H9 (cell line): ENCODE data around the gene SEMA3E. TPM values are rescaled to one million over a fixed set of nuclear protein-coding genes. Genes with fewer than 3 reads are reported as not detected.

ENCODE experiments used
- DNase-seq: peaks from one replicate; pipeline ENCODE4 v3.0.0-alpha.2; 2017
- H2AFZ ChIP-seq: one replicate; pipeline ENCODE4 v1.6.1; 2013; ENCODE audit warnings: mild to moderate bottlenecking, low read length, control low read depth, moderate library complexity
- H2AK5ac ChIP-seq: 2 replicates; pipeline ENCODE4 v1.6.1; 2013; ENCODE audit warnings: low read length, control low read depth, mixed read lengths; ENCODE audit not compliant: insufficient read length
- H2BK120ac ChIP-seq: one replicate; pipeline ENCODE4 v1.6.1; 2013; ENCODE audit warnings: low read depth, mild to moderate bottlenecking, low read length, control low read depth, inconsistent platforms; ENCODE audit not compliant: poor library complexity, severe bottlenecking
- H2BK12ac ChIP-seq: 2 replicates; pipeline ENCODE4 v1.6.1; 2013; ENCODE audit warnings: low read length, control low read depth, mixed read lengths, low read depth; ENCODE audit not compliant: insufficient read length
- H2BK15ac ChIP-seq: 2 replicates; pipeline ENCODE4 v1.6.1; 2013; ENCODE audit warnings: low read depth, low read length, control low read depth
- H2BK20ac ChIP-seq: one replicate; pipeline ENCODE4 v1.6.1; 2013; ENCODE audit warnings: low read depth, mild to moderate bottlenecking, low read length, control low read depth, inconsistent platforms; ENCODE audit not compliant: poor library complexity, severe bottlenecking
- H2BK5ac ChIP-seq: 2 replicates; pipeline ENCODE4 v1.6.1; 2013; ENCODE audit warnings: low read length, control low read depth, mixed read lengths; ENCODE audit not compliant: insufficient read length
- H3K14ac ChIP-seq: 2 replicates; pipeline ENCODE4 v1.6.1; 2013; ENCODE audit warnings: low read length, control low read depth; ENCODE audit not compliant: insufficient read depth
- H3K18ac ChIP-seq: 2 replicates; pipeline ENCODE4 v1.6.1; 2013; ENCODE audit warnings: low read depth, mild to moderate bottlenecking, mixed read lengths, low read length, control low read depth; ENCODE audit not compliant: insufficient read length
- H3K23ac ChIP-seq: 2 replicates; pipeline ENCODE4 v1.6.1; 2013; ENCODE audit warnings: low read length, control low read depth, mixed read lengths, low read depth; ENCODE audit not compliant: insufficient read length
- H3K23me2 ChIP-seq: 2 replicates; pipeline ENCODE4 v1.6.1; 2013; ENCODE audit warnings: low read depth, mild to moderate bottlenecking, mixed read lengths, low read length, control low read depth; ENCODE audit not compliant: insufficient read length, poor library complexity, severe bottlenecking
- H3K27ac ChIP-seq: 2 replicates; pipeline ENCODE4 v1.5.1; 2013; ENCODE audit warnings: low read length, control low read depth, mixed read lengths, low read depth; ENCODE audit not compliant: insufficient read length
- H3K27me3 ChIP-seq: 2 replicates; pipeline ENCODE4 v1.6.1; 2013; ENCODE audit warnings: low read length, control low read depth, inconsistent platforms; ENCODE audit not compliant: insufficient read depth
- H3K4ac ChIP-seq: 2 replicates; pipeline ENCODE4 v1.6.1; 2013; ENCODE audit warnings: low read depth, mild to moderate bottlenecking, control low read depth, inconsistent platforms, low read length, moderate library complexity
- H3K4me1 ChIP-seq: 2 replicates; pipeline ENCODE4 v1.6.1; 2013; ENCODE audit warnings: low read length, control low read depth, inconsistent platforms; ENCODE audit not compliant: insufficient read depth
- H3K4me2 ChIP-seq: 2 replicates; pipeline ENCODE4 v1.6.1; 2013; ENCODE audit warnings: low read length, control low read depth, mixed read lengths; ENCODE audit not compliant: insufficient read length, insufficient read depth
- H3K56ac ChIP-seq: 2 replicates; pipeline ENCODE4 v1.6.1; 2013; ENCODE audit warnings: low read depth, mild to moderate bottlenecking, mixed read lengths, low read length, control low read depth; ENCODE audit not compliant: insufficient read length
- H3K79me1 ChIP-seq: 2 replicates; pipeline ENCODE4 v1.6.1; 2013; ENCODE audit warnings: low read depth, mild to moderate bottlenecking, moderate library complexity, low read length, control low read depth, inconsistent platforms; ENCODE audit not compliant: insufficient read depth, poor library complexity, severe bottlenecking
- H3K79me2 ChIP-seq: 2 replicates; pipeline ENCODE4 v1.6.1; 2013; ENCODE audit warnings: low read length, control low read depth, inconsistent platforms; ENCODE audit not compliant: insufficient read depth
- H3K9ac ChIP-seq: 2 replicates; pipeline ENCODE4 v1.6.1; 2013; ENCODE audit warnings: low read length, control low read depth, mixed read lengths; ENCODE audit not compliant: insufficient read length; ENCODE audit errors: extremely low read depth
- H3K9me3 ChIP-seq: one replicate; pipeline ENCODE4 v1.6.1; 2013; ENCODE audit warnings: low read depth, low read length, inconsistent platforms; ENCODE audit not compliant: control insufficient read depth
- H3T11ph ChIP-seq: one replicate; pipeline ENCODE4 v1.6.1; 2013; ENCODE audit warnings: mild to moderate bottlenecking, low read length, control low read depth, inconsistent platforms
- H4K20me1 ChIP-seq: one replicate; pipeline ENCODE4 v1.6.1; 2013; ENCODE audit not compliant: control insufficient read depth, insufficient read length, insufficient read depth
- H4K5ac ChIP-seq: 2 replicates; pipeline ENCODE4 v1.6.1; 2013; ENCODE audit warnings: low read depth, mild to moderate bottlenecking, mixed read lengths, low read length, control low read depth; ENCODE audit not compliant: insufficient read length
- H4K8ac ChIP-seq: replicated peaks from 2 replicates; pipeline ENCODE4 v1.6.1; 2013; ENCODE audit warnings: low read length, control low read depth, mixed read lengths, low read depth; ENCODE audit not compliant: insufficient read length
- H4K91ac ChIP-seq: 2 replicates; pipeline ENCODE4 v1.6.1; 2013; ENCODE audit warnings: low read depth, mild to moderate bottlenecking, moderate library complexity, mixed read lengths, low read length, control low read depth; ENCODE audit not compliant: insufficient read length
- H3K27ac Mint-ChIP-seq, 3 experiments: 2 replicates in 2 of 3; 3 replicates in 1 of 3; pipeline ENCODE4 v1.8.0; 2020 to 2021; ENCODE audit warnings: mixed read lengths in 3 of 3, mild to moderate bottlenecking in 1 of 3, moderate library complexity in 1 of 3
- H3K27me3 Mint-ChIP-seq: 2 replicates; pipeline ENCODE4 v1.8.0; 2021; ENCODE audit warnings: low read depth, mild to moderate bottlenecking, moderate library complexity, mixed read lengths
- H3K36me3 Mint-ChIP-seq, 3 experiments: 2 replicates in 2 of 3; 3 replicates in 1 of 3; pipeline ENCODE4 v1.8.0; 2020 to 2021; ENCODE audit warnings: low read depth in 3 of 3, mixed read lengths in 3 of 3; ENCODE audit not compliant: insufficient read depth in 1 of 3
- H3K4me1 Mint-ChIP-seq, 2 experiments: 2 replicates each; pipeline ENCODE4 v1.8.0; 2020; ENCODE audit warnings: mixed read lengths in 2 of 2
- H3K4me3 Mint-ChIP-seq, 2 experiments: 2 replicates in 1 of 2; 3 replicates in 1 of 2; pipeline ENCODE4 v1.8.0; 2020 to 2021; ENCODE audit warnings: mild to moderate bottlenecking in 2 of 2, mixed read lengths in 2 of 2, moderate library complexity in 1 of 2
- H3K9me3 Mint-ChIP-seq, 2 experiments: 2 replicates in 1 of 2; 3 replicates in 1 of 2; pipeline ENCODE4 v1.8.0; 2020; ENCODE audit warnings: mild to moderate bottlenecking in 2 of 2, mixed read lengths in 2 of 2, moderate library complexity in 1 of 2
- WGBS: extraction: QIAGEN DNeasy Blood & Tissue Kit; methylation state at CpG from one replicate; pipeline ENCODE4 v1.1.7; 2013; ENCODE audit warnings: missing lambda C conversion rate, low lambda C conversion rate, mixed read lengths; ENCODE audit not compliant: insufficient read length; ENCODE audit errors: extremely low coverage; 5-methylcytosine and 5-hydroxymethylcytosine counted together
- total RNA-seq: library from RNA; stranded (reverse); gene quantifications from 2 replicates; pipeline ENCODE4 v1.2.1, GENCODE V29; 2021
- TF ChIP-seq, protein P1 (sequence below): fragments of 200-600 bp; sonication (generic); conservative IDR thresholded peaks from 3 replicates; pipeline ENCODE4 v1.8.0; 2021; ENCODE audit warnings: antibody characterized with exemption, mild to moderate bottlenecking

SEMA3E gene
- total RNA-seq, 1 experiment from 2014 or later, result 0.39 TPM

DNA sequence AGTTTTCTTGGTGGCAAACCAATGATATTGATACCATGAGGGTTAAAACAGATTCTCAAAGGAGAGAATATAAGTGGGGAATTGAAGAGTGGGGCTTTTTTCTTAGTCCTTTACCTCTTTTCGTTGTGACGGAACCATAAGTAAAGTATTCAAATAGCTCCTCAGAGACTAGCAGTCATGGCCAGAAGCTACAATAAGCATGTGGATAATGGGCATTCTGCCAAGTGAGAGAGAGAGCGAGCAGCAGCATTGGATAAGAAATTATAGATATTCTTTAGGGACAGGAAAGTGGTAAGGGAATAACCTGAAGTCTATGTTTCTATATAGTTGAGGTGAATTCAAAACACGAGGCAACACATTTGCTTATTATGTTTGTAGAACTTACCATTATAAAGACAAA is 235.1 kb downstream of the SEMA3E start:
- TF ChIP-seq, protein P1, sequence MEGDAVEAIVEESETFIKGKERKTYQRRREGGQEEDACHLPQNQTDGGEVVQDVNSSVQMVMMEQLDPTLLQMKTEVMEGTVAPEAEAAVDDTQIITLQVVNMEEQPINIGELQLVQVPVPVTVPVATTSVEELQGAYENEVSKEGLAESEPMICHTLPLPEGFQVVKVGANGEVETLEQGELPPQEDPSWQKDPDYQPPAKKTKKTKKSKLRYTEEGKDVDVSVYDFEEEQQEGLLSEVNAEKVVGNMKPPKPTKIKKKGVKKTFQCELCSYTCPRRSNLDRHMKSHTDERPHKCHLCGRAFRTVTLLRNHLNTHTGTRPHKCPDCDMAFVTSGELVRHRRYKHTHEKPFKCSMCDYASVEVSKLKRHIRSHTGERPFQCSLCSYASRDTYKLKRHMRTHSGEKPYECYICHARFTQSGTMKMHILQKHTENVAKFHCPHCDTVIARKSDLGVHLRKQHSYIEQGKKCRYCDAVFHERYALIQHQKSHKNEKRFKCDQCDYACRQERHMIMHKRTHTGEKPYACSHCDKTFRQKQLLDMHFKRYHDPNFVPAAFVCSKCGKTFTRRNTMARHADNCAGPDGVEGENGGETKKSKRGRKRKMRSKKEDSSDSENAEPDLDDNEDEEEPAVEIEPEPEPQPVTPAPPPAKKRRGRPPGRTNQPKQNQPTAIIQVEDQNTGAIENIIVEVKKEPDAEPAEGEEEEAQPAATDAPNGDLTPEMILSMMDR, result no peak
- H3K36me3 Mint-ChIP-seq, result no peaks in the 10 kb centered on the region
- H2AK5ac ChIP-seq, result no peak overlapping the region
- H3K27ac ChIP-seq, result no peak overlapping the region
- H3K9ac ChIP-seq, result no peak overlapping the region
- H4K5ac ChIP-seq, result no peak overlapping the region
- H3K79me2 ChIP-seq, result no peaks in the 10 kb centered on the region
- H3K27me3 ChIP-seq, result no peaks in the 10 kb centered on the region
- no peak overlapping the region for H3K23ac ChIP-seq
- H2BK120ac ChIP-seq, result no peak overlapping the region
- no peak overlapping the region for H3K14ac ChIP-seq
- no peak overlapping the region for H4K8ac ChIP-seq
- no peak overlapping the region for H4K91ac ChIP-seq
- H3K4me2 ChIP-seq, result no peak overlapping the region
- DNase-seq, result no peak
- no peak overlapping the region for H2BK12ac ChIP-seq
- H3K4me1 ChIP-seq, result no peaks in the 10 kb centered on the region; the same call in 1 of the 2 replicates
- WGBS, result no CpG with 5 or more reads among the region's 4 CpGs
- H3K27ac Mint-ChIP-seq, result peak overlapping the region; percentile 4 to 76 (median 30); a peak in 3 of 7 replicates
- H3K4me3 Mint-ChIP-seq, result no peak overlapping the region
- H3K4me1 Mint-ChIP-seq, result peaks cover 29 to 43% of the 10 kb centered on the region in 2 experiments
- no peak overlapping the region for H2BK15ac ChIP-seq
- no peaks in the 10 kb centered on the region for H4K20me1 ChIP-seq
- no peaks in the 10 kb centered on the region for H3K27me3 Mint-ChIP-seq
- no peak overlapping the region for H3K4ac ChIP-seq
- no peaks in the 10 kb centered on the region for H3K9me3 ChIP-seq
- H3K9me3 Mint-ChIP-seq, result no peaks in the 10 kb centered on the region
- no peak overlapping the region for H3T11ph ChIP-seq
- H2BK5ac ChIP-seq, result no peak overlapping the region
- H2BK20ac ChIP-seq, result no peak overlapping the region
- H3K23me2 ChIP-seq, result no peaks in the 10 kb centered on the region
- no peak overlapping the region for H3K56ac ChIP-seq
- H2AFZ ChIP-seq, result no peak overlapping the region
- no peak overlapping the region for H3K18ac ChIP-seq
- no peaks in the 10 kb centered on the region for H3K79me1 ChIP-seq
